GM18508 (cell line): Measurements from ENCODE around the gene VWA8.
"Not testable (repeated sequence)": the region's sequence is repeated elsewhere in the genome, so short reads cannot be mapped to it uniquely, and the experiment has no call there.

Experiments
- ATAC-seq: cut with Tn5 transposase; IDR thresholded peaks from one replicate; pipeline ENCODE4 v1.9.1; 2021; ENCODE audit warnings: moderate number of reproducible peaks; ENCODE audit not compliant: insufficient read depth, unreplicated experiment

VWA8 gene

GRCh38 chr13:41605319-41606285, 355.3 kb downstream of the VWA8 start:
- ATAC-seq, result no peak

GRCh38 chr13:41603917-41604316, 357.0 kb downstream of the VWA8 start:
- ATAC-seq, result no peak

- no peak for ATAC-seq
Observed at GRCh38 chr13:41601718-41602445, 359.0 kb downstream of the VWA8 start.

- no peak for ATAC-seq
Observed at GRCh38 chr13:41599619-41600018, 361.3 kb downstream of the VWA8 start.

- ATAC-seq, result no peak
Observed at GRCh38 chr13:41597348-41598041, 363.4 kb downstream of the VWA8 start.

- ATAC-seq, result no peak
Observed at GRCh38 chr13:41596190-41596589, 364.7 kb downstream of the VWA8 start.

- ATAC-seq, result no peak
Observed at GRCh38 chr13:41595298-41595697, 365.6 kb downstream of the VWA8 start.

GRCh38 chr13:41590643-41591042, 370.3 kb downstream of the VWA8 start:
- no peak for ATAC-seq

- no peak for ATAC-seq
Observed at GRCh38 chr13:41590122-41590521, 370.8 kb downstream of the VWA8 start.

GRCh38 chr13:41589434-41589833, 371.5 kb downstream of the VWA8 start:
- ATAC-seq, result no peak

GRCh38 chr13:41588899-41589298, 372.0 kb downstream of the VWA8 start:
- no peak for ATAC-seq

GRCh38 chr13:41588448-41588847, 372.5 kb downstream of the VWA8 start:
- ATAC-seq, result no peak

GRCh38 chr13:41587490-41587889, 373.4 kb downstream of the VWA8 start:
- no peak for ATAC-seq

- no peak for ATAC-seq
Observed at GRCh38 chr13:41586216-41586615, 374.7 kb downstream of the VWA8 start.

- no peak for ATAC-seq
Observed at GRCh38 chr13:41582027-41582463, 378.9 kb downstream of the VWA8 start.

- ATAC-seq, result no peak
Observed at GRCh38 chr13:41580345-41580744, 380.6 kb downstream of the VWA8 start.

- no peak for ATAC-seq
Observed at GRCh38 chr13:41579881-41580280, 381.0 kb downstream of the VWA8 start.

GRCh38 chr13:41579168-41579567, 381.7 kb downstream of the VWA8 start:
- ATAC-seq, result no peak

GRCh38 chr13:41578371-41578770, 382.5 kb downstream of the VWA8 start:
- no peak for ATAC-seq

GRCh38 chr13:41577436-41577835, 383.5 kb downstream of the VWA8 start:
- ATAC-seq, result no peak

- ATAC-seq, result not testable (repeated sequence)
Observed at GRCh38 chr13:41573640-41574039, 387.3 kb downstream of the VWA8 start.
